GM21526 (cell line): ENCODE data around the gene CDRT15L2.
A peak's percentile ranks its signal among the peaks of the same experiment; 100 is the strongest.
"Not testable (repeated sequence)": the region's sequence is repeated elsewhere in the genome, so short reads cannot be mapped to it uniquely, and the experiment has no call there.

ENCODE experiments used
- ATAC-seq: cut with Tn5 transposase; IDR thresholded peaks from one replicate; pipeline ENCODE4 v1.9.1; 2021; ENCODE audit warnings: moderate library complexity; ENCODE audit not compliant: unreplicated experiment, low FRiP score

Gene CDRT15L2

GRCh38 chr17:20579424-20579823, at the start of gene CDRT15L2:
CDRT15L2 (plus strand) TSS chr17:20579724; CDS start chr17:20579744, 20 bp downstream.
- not testable (repeated sequence) for ATAC-seq

GRCh38 chr17:20530104-20530503, 49.4 kb upstream of the CDRT15L2 start:
- ATAC-seq: not testable (repeated sequence)

- not testable (repeated sequence) for ATAC-seq
Measured at GRCh38 chr17:20532544-20533090, 46.9 kb upstream of the CDRT15L2 start.

GRCh38 chr17:20533206-20533605, 46.3 kb upstream of the CDRT15L2 start:
- not testable (repeated sequence) for ATAC-seq

- not testable (repeated sequence) for ATAC-seq
Measured at GRCh38 chr17:20534711-20535550, 44.6 kb upstream of the CDRT15L2 start.

- ATAC-seq: peak; percentile 77
Measured at GRCh38 chr17:20540414-20540813, 39.1 kb upstream of the CDRT15L2 start.

- ATAC-seq: not testable (repeated sequence)
Measured at GRCh38 chr17:20540865-20541264, 38.7 kb upstream of the CDRT15L2 start.

GRCh38 chr17:20541853-20542546, 37.5 kb upstream of the CDRT15L2 start:
- not testable (repeated sequence) for ATAC-seq

GRCh38 chr17:20547923-20548322, 31.6 kb upstream of the CDRT15L2 start:
- ATAC-seq: not testable (repeated sequence)

- ATAC-seq: not testable (repeated sequence)
Measured at GRCh38 chr17:20552920-20553319, 26.6 kb upstream of the CDRT15L2 start.

GRCh38 chr17:20554728-20555127, 24.8 kb upstream of the CDRT15L2 start:
- ATAC-seq: not testable (repeated sequence)

GRCh38 chr17:20555135-20556010, 24.2 kb upstream of the CDRT15L2 start:
- not testable (repeated sequence) for ATAC-seq

GRCh38 chr17:20558096-20558495, 21.4 kb upstream of the CDRT15L2 start:
- not testable (repeated sequence) for ATAC-seq

- ATAC-seq: not testable (repeated sequence)
Measured at GRCh38 chr17:20559018-20559417, 20.5 kb upstream of the CDRT15L2 start.

GRCh38 chr17:20562587-20562986, 16.9 kb upstream of the CDRT15L2 start:
- no peak for ATAC-seq

- ATAC-seq: not testable (repeated sequence)
Measured at GRCh38 chr17:20565245-20565644, 14.3 kb upstream of the CDRT15L2 start.

GRCh38 chr17:20565711-20566110, 13.8 kb upstream of the CDRT15L2 start:
- ATAC-seq: no peak

- ATAC-seq: not testable (repeated sequence)
Measured at GRCh38 chr17:20566736-20567135, 12.8 kb upstream of the CDRT15L2 start.

GRCh38 chr17:20567421-20567820, 12.1 kb upstream of the CDRT15L2 start:
- ATAC-seq: not testable (repeated sequence)

GRCh38 chr17:20568604-20569003, 10.9 kb upstream of the CDRT15L2 start:
- not testable (repeated sequence) for ATAC-seq
